ENCODE measurements around the gene SLC25A48.

Gene SLC25A48

GRCh38 chr5:135811007-135811406, 23.5 kb upstream of the SLC25A48 start:
- no peak overlapping the region for H2AFZ ChIP-seq (ENCODE audit: low read depth, low read length)
- ATAC-seq (ENCODE audit: insufficient read depth, low read depth): no peak
- TF ChIP-seq, protein P1, sequence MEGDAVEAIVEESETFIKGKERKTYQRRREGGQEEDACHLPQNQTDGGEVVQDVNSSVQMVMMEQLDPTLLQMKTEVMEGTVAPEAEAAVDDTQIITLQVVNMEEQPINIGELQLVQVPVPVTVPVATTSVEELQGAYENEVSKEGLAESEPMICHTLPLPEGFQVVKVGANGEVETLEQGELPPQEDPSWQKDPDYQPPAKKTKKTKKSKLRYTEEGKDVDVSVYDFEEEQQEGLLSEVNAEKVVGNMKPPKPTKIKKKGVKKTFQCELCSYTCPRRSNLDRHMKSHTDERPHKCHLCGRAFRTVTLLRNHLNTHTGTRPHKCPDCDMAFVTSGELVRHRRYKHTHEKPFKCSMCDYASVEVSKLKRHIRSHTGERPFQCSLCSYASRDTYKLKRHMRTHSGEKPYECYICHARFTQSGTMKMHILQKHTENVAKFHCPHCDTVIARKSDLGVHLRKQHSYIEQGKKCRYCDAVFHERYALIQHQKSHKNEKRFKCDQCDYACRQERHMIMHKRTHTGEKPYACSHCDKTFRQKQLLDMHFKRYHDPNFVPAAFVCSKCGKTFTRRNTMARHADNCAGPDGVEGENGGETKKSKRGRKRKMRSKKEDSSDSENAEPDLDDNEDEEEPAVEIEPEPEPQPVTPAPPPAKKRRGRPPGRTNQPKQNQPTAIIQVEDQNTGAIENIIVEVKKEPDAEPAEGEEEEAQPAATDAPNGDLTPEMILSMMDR (IDR thresholded peaks at IDR 0.05; ENCODE audit: borderline replicate concordance, extremely low read depth, low read length, poor library complexity, severe bottlenecking): no peak
- no peak for TF ChIP-seq EZH2 (IDR thresholded peaks at IDR 0.05; ENCODE audit: borderline replicate concordance, low read depth, low read length, severe bottlenecking)
- H3K27me3 ChIP-seq (ENCODE audit: insufficient read depth, low read length, poor library complexity): peaks cover 13% of the 10 kb centered on the region
- H3K4me1 ChIP-seq (ENCODE audit: insufficient read depth, low read length): no peaks in the 10 kb centered on the region
- H3K9me3 ChIP-seq (ENCODE audit: insufficient read depth, low read length, severe bottlenecking): no peaks in the 10 kb centered on the region
- no peak for DNase-seq
- no peak overlapping the region for H3K9ac ChIP-seq (ENCODE audit: low read depth, low read length)
- H4K20me1 ChIP-seq (ENCODE audit: insufficient read depth, low read length): no peaks in the 10 kb centered on the region
- H3K27ac ChIP-seq (ENCODE audit: low read length): no peak overlapping the region
- H3K79me2 ChIP-seq (ENCODE audit: insufficient read depth, low read length): no peaks in the 10 kb centered on the region
- no peak overlapping the region for H3K4me2 ChIP-seq (ENCODE audit: insufficient read depth, low read length)
- H3K36me3 ChIP-seq (ENCODE audit: insufficient read depth, low read length): no peaks in the 10 kb centered on the region
- no peak overlapping the region for H3K4me3 ChIP-seq (ENCODE audit: low read depth in 1 of 2, low read length in 2 of 2)

DNA sequence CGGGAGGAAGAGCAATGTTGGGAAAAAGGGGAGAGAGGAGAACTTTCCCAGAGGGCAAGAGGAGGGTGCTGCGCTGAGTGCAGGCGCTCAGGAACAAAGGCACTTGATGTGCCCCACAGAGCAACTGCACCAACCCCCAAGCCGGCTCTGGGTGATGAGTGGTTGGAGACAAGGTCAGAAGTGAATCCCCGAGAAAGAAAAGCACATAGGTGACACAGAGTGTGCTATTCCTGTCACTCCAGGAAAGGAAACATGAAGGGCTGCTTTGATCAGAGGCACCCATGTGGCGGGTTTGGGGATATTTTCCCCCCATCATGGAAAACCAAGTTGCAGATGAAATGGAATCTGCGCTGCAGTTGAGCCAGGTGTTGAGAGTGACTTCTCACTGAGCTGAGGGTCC, 20.7 kb upstream of the SLC25A48 start:
- no peak overlapping the region for H2AFZ ChIP-seq (ENCODE audit: low read depth, low read length)
- no peak overlapping the region for H3K4me2 ChIP-seq (ENCODE audit: insufficient read depth, low read length)
- TF ChIP-seq EZH2 (IDR thresholded peaks at IDR 0.05; ENCODE audit: borderline replicate concordance, low read depth, low read length, severe bottlenecking): no peak
- H3K36me3 ChIP-seq (ENCODE audit: insufficient read depth, low read length): no peaks in the 10 kb centered on the region
- no peak overlapping the region for H3K27ac ChIP-seq (ENCODE audit: low read length)
- H3K27me3 ChIP-seq (ENCODE audit: insufficient read depth, low read length, poor library complexity): peaks cover 13% of the 10 kb centered on the region
- ATAC-seq (ENCODE audit: insufficient read depth, low read depth) (no peak), DNase-seq (no peak)
- H3K4me3 ChIP-seq (ENCODE audit: low read depth in 1 of 2, low read length in 2 of 2): no peak overlapping the region
- no peak overlapping the region for H3K9ac ChIP-seq (ENCODE audit: low read depth, low read length)
- H4K20me1 ChIP-seq (ENCODE audit: insufficient read depth, low read length): no peaks in the 10 kb centered on the region
- no peaks in the 10 kb centered on the region for H3K4me1 ChIP-seq (ENCODE audit: insufficient read depth, low read length)
- no peaks in the 10 kb centered on the region for H3K9me3 ChIP-seq (ENCODE audit: insufficient read depth, low read length, severe bottlenecking)
- no peaks in the 10 kb centered on the region for H3K79me2 ChIP-seq (ENCODE audit: insufficient read depth, low read length)

DNA sequence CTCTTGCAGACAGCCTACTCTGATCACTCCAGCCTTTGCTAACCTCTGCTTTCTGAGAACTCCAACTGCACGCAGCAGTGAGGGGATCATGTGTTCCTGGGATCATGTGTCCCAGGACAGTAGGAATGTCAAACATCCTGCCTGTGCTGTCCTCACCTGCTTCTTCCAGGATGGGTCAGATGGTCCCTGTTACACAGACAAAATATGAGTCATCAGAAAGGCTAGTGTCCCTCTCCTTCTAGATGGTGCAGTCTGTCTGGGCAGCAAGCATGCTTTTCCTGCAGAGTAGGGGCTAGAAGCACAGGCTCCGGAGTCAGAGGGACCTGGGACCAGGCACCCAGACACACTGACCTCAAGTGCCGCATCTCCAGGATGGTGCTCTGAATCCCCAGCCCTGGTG, 20.1 kb upstream of the SLC25A48 start:
- Histone ChIP-seq H3K79me2 (ENCODE audit: insufficient read depth, low read length) (no peaks in the 10 kb centered on the region), H3K4me2 (ENCODE audit: insufficient read depth, low read length) (no peak overlapping the region), H3K9me3 (ENCODE audit: insufficient read depth, low read length, severe bottlenecking) (no peaks in the 10 kb centered on the region), H3K27me3 (ENCODE audit: insufficient read depth, low read length, poor library complexity) (peaks cover 12% of the 10 kb centered on the region), H3K27ac (ENCODE audit: low read length) (no peak overlapping the region), H3K36me3 (ENCODE audit: insufficient read depth, low read length) (no peaks in the 10 kb centered on the region), H3K4me3 (ENCODE audit: low read depth in 1 of 2, low read length in 2 of 2) (no peak overlapping the region), H2AFZ (ENCODE audit: low read depth, low read length) (no peak overlapping the region), H3K9ac (ENCODE audit: low read depth, low read length) (no peak overlapping the region), H3K4me1 (ENCODE audit: insufficient read depth, low read length) (no peaks in the 10 kb centered on the region), H4K20me1 (ENCODE audit: insufficient read depth, low read length) (no peaks in the 10 kb centered on the region)
- no peak for ATAC-seq (ENCODE audit: insufficient read depth, low read depth)
- DNase-seq: no peak
- no peak for TF ChIP-seq EZH2 (IDR thresholded peaks at IDR 0.05; ENCODE audit: borderline replicate concordance, low read depth, low read length, severe bottlenecking)
- TF ChIP-seq, protein P1 (IDR thresholded peaks at IDR 0.05; ENCODE audit: borderline replicate concordance, extremely low read depth, low read length, poor library complexity, severe bottlenecking): no peak

GRCh38 chr5:135814812-135815211, 19.7 kb upstream of the SLC25A48 start:
- no peak overlapping the region for H2AFZ ChIP-seq (ENCODE audit: low read depth, low read length)
- H4K20me1 ChIP-seq (ENCODE audit: insufficient read depth, low read length): no peaks in the 10 kb centered on the region
- H3K27me3 ChIP-seq (ENCODE audit: insufficient read depth, low read length, poor library complexity): peaks cover 12% of the 10 kb centered on the region
- no peak overlapping the region for H3K4me2 ChIP-seq (ENCODE audit: insufficient read depth, low read length)
- TF ChIP-seq, protein P1 (IDR thresholded peaks at IDR 0.05; ENCODE audit: borderline replicate concordance, extremely low read depth, low read length, poor library complexity, severe bottlenecking): no peak
- no peak for TF ChIP-seq EZH2 (IDR thresholded peaks at IDR 0.05; ENCODE audit: borderline replicate concordance, low read depth, low read length, severe bottlenecking)
- H3K36me3 ChIP-seq (ENCODE audit: insufficient read depth, low read length): no peaks in the 10 kb centered on the region
- H3K4me1 ChIP-seq (ENCODE audit: insufficient read depth, low read length): no peaks in the 10 kb centered on the region
- no peak overlapping the region for H3K27ac ChIP-seq (ENCODE audit: low read length)
- no peak overlapping the region for H3K4me3 ChIP-seq (ENCODE audit: low read depth in 1 of 2, low read length in 2 of 2)
- DNase-seq (no peak), ATAC-seq (ENCODE audit: insufficient read depth, low read depth) (no peak)
- H3K9me3 ChIP-seq (ENCODE audit: insufficient read depth, low read length, severe bottlenecking): no peaks in the 10 kb centered on the region
- H3K9ac ChIP-seq (ENCODE audit: low read depth, low read length): no peak overlapping the region
- H3K79me2 ChIP-seq (ENCODE audit: insufficient read depth, low read length): no peaks in the 10 kb centered on the region
